Measurements from ENCODE around the gene GPC1. TPM values are rescaled to one million over a fixed set of nuclear protein-coding genes. Genes with fewer than 3 reads are reported as not detected.
A peak's percentile ranks its signal among the peaks of the same experiment; 100 is the strongest.

GPC1 gene
- total RNA-seq, 4 donors from 2014 or later: 0.88 to 62.2 (median 43.4) TPM

DNA sequence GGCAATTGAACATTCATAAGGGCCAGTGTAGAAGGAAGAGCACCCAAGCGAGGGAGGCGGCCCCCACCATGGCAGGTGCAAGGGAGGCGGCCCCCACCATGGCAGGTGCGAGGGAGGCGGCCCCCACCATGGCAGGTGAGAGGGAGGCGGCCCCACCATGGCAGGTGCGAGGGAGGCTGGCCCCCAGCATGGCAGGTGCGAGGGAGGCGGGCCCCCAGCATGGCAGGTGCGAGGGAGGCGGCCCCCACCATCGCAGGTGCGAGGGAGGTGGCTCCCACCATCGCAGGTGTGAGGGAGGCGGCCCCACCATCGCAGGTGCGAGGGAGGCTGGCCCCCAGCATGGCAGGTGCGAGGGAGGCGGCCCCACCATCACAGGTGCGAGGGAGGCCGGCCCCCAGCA, 24.7 kb upstream of the GPC1 start:
- peak; percentile 1 to 5 for DNase-seq
- Histone ChIP-seq H3K4me1 (no peaks in the 10 kb centered on the region), H3K4me3 (no peak overlapping the region), H3K27me3 (no peaks in the 10 kb centered on the region), H3K36me3 (no peaks in the 10 kb centered on the region), H3K9me3 (no peaks in the 10 kb centered on the region), H3K27ac (no peak overlapping the region)
- TF ChIP-seq POLR2A (IDR thresholded peaks at IDR 0.05): no peak
- TF ChIP-seq, protein P1, sequence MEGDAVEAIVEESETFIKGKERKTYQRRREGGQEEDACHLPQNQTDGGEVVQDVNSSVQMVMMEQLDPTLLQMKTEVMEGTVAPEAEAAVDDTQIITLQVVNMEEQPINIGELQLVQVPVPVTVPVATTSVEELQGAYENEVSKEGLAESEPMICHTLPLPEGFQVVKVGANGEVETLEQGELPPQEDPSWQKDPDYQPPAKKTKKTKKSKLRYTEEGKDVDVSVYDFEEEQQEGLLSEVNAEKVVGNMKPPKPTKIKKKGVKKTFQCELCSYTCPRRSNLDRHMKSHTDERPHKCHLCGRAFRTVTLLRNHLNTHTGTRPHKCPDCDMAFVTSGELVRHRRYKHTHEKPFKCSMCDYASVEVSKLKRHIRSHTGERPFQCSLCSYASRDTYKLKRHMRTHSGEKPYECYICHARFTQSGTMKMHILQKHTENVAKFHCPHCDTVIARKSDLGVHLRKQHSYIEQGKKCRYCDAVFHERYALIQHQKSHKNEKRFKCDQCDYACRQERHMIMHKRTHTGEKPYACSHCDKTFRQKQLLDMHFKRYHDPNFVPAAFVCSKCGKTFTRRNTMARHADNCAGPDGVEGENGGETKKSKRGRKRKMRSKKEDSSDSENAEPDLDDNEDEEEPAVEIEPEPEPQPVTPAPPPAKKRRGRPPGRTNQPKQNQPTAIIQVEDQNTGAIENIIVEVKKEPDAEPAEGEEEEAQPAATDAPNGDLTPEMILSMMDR (IDR thresholded peaks at IDR 0.05): no peak
- intact Hi-C loops (cut with DNase I; ENCODE audit: low total_unique reads): no loop called here

DNA sequence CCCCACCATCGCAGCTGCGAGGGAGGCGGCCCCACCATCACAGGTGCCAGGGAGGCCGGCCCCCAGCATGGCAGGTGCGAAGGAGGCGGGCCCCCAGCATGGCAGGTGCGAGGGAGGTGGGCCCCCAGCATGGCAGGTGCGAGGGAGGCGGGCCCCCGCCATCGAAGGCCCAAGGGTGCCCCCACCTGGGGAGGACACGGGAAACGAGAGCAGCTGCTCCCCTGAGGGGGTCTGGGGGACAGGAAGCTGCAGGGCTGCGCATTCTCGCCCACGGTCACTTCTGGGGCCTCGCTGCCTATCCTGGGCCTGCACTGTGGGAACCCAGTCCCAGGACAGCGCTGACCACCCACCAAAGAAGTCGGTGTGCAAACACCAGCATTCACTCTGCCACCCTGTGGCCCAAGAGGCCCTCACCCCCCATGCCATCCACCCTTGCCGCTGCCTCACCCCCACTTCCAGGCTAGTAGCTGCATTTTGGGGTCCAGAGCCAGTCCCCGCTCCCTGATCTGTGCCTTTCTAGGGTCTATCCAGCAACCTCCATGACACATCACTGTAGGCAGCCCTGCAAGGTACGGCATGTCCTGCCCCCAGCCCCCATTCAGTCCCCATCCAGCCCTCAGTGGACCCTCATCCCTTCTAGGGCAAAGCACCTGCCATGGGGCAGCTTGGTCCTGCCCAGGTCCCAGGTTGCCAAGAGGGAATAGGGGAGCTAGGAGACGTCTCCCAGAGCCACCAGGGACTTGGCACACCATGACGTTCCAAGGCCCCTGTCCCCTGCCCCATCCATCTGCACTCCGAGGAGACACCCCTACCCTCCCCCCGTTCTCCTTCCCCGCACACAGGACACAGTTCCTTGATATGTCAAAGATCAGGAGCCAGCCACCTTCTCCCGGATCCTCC, 24.0 kb upstream of the GPC1 start:
- Histone ChIP-seq H3K36me3 (no peaks in the 10 kb centered on the region), H3K27ac (no peak overlapping the region), H3K4me3 (no peak overlapping the region), H3K27me3 (no peaks in the 10 kb centered on the region), H3K4me1 (no peaks in the 10 kb centered on the region), H3K9me3 (no peaks in the 10 kb centered on the region)
- intact Hi-C loops (cut with DNase I; ENCODE audit: low total_unique reads): no loop called here
- TF ChIP-seq POLR2A (IDR thresholded peaks at IDR 0.05): no peak
- TF ChIP-seq, protein P1 (IDR thresholded peaks at IDR 0.05): no peak
- peak; percentile 7 to 8 for DNase-seq

DNA sequence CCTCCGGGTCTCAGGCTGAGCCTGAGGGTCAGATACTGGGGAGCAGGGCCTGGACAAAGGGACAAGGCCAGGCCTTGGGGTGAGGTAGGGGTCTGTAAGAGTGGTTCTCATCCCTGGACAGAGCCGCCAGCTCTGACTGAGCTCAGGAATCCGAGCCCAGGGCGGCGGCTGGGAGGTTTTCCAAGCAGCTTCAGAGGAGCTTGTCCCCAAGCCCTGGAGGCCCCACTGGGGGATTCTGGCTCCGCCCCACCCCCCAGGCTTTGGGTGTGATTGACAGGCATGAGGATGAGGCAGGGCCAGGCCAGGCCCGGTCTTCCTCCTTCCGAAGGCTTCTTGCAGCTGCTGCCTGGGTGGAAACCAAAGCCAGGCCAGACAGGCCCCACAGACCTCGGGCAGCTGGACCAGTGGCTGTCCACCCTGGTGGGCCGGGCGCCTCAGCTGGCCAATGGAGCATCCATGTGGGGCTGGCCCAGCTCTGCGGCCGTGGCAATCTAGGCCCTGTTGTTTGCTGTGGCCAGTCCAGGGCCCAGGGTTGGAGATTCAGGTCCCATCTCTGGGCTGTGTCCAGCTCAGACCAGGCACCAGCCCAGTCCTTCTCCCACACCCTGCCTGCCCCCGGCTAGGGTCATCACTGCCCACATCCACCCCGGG, 23.1 kb upstream of the GPC1 start:
- Histone ChIP-seq H3K4me1 (no peaks in the 10 kb centered on the region), H3K9me3 (no peaks in the 10 kb centered on the region), H3K4me3 (no peak overlapping the region), H3K36me3 (no peaks in the 10 kb centered on the region), H3K27ac (no peak overlapping the region), H3K27me3 (no peaks in the 10 kb centered on the region)
- DNase-seq: peak; percentile 12 to 13
- TF ChIP-seq, protein P1 (IDR thresholded peaks at IDR 0.05): no peak
- TF ChIP-seq POLR2A (IDR thresholded peaks at IDR 0.05): no peak
- intact Hi-C loops (cut with DNase I; ENCODE audit: low total_unique reads): no loop called here

DNA sequence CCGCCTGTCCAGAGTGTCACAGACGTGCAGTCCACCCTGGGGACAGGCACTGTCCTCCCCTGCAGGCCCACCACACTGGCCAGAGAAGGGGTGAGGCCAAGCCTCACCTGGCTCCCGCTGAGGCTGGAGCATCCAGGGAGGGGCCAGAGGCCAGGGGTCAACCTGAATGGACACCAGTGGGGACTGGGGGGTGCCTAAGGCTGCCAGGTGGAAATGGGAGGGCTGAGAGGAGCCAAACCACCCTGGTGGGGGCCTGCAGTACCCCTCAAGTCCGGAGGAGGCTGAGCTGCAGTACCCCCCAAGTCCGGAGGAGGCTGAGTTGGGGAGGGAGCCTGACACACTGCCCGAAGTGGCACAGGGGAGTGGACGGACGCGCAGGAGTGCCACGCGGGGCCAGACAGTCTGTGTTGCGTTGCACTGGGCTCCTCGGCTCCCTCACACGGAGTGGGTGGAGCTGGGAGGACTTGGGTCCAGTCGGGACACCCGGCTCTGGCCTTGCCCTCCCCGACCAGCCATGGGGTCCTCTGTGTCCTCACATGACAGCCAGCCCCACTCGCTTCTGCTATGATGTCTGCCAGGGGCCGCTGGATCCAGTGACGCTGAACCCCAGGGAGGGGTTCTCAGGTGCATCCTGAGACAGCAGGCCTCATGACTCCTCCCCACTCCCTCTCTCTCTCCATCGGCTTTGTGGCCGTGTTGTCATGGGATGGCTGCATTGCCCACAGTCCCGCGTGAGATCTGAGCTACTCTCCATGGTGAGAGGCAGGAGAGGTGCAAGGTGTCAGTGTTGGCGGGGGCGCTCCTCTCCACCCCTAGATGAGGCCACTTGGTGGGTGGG, 22.3 kb upstream of the GPC1 start:
- intact Hi-C loops (cut with DNase I; ENCODE audit: low total_unique reads): no loop called here
- TF ChIP-seq POLR2A (IDR thresholded peaks at IDR 0.05): no peak
- TF ChIP-seq, protein P1 (IDR thresholded peaks at IDR 0.05): no peak
- peak; percentile 8 to 9 for DNase-seq
- no peaks in the 10 kb centered on the region for H3K36me3 ChIP-seq
- no peaks in the 10 kb centered on the region for H3K4me1 ChIP-seq
- H3K27me3 ChIP-seq: no peaks in the 10 kb centered on the region
- H3K27ac ChIP-seq: no peak overlapping the region
- H3K9me3 ChIP-seq: no peaks in the 10 kb centered on the region
- no peak overlapping the region for H3K4me3 ChIP-seq

Measured in uterus (tissue), 4 donors.